Sigmoid colon (tissue), 7 donors: ENCODE measurements around the gene TLNRD1. TPM values are rescaled to one million over a fixed set of nuclear protein-coding genes. Genes with fewer than 3 reads are reported as not detected.

ENCODE experiments used
- DNase-seq: peaks from one replicate; pipeline ENCODE4 v3.0.0-alpha.2; 2019
- H3K27ac ChIP-seq, 4 donors: fragments of 200-600 bp; sonication (generic); one replicate each; pipeline ENCODE4 v1.5.1; 2016 to 2019; ENCODE audit warnings: mild to moderate bottlenecking in 1 of 4
- H3K27me3 ChIP-seq, 3 donors: fragments of 200-600 bp; sonication (generic); one replicate each; pipeline ENCODE4 v1.5.1; 2019; ENCODE audit warnings: mild to moderate bottlenecking in 1 of 3
- H3K36me3 ChIP-seq, 4 donors: fragments of 200-600 bp; sonication (generic); one replicate each; pipeline ENCODE4 v1.5.1; 2016 to 2019
- H3K4me1 ChIP-seq, 4 donors: fragments of 200-600 bp; sonication (generic); one replicate each; pipeline ENCODE4 v1.5.1; 2017 to 2019
- H3K4me3 ChIP-seq, 4 donors: fragments of 200-600 bp; sonication (generic); one replicate each; pipeline ENCODE4 v1.5.1; 2017 to 2019; ENCODE audit warnings: mild to moderate bottlenecking in 2 of 4, moderate library complexity in 1 of 4
- H3K9me3 ChIP-seq, 4 donors: fragments of 200-600 bp in 3 of 4; sonication (generic) in 3 of 4; one replicate each; pipeline versions ENCODE4 v1.5.1 to v1.6.1; 2013 to 2019
- CTCF ChIP-seq, 4 experiments: fragments of 450-650 bp in 3 of 4; fragments of 200-600 bp in 1 of 4; IDR thresholded peaks; one replicate each; pipeline ENCODE4 v1.5.1; 2016 to 2019; ENCODE audit warnings: antibody characterized with exemption in 4 of 4, mild to moderate bottlenecking in 3 of 4, moderate library complexity in 2 of 4
- EP300 ChIP-seq, 4 donors: sonication (generic); formaldehyde crosslinking; IDR thresholded peaks; one replicate each; pipeline ENCODE4 v1.6.1; 2017; ENCODE audit warnings: antibody characterized with exemption in 4 of 4
- POLR2A ChIP-seq, 2 donors: fragments of 450-650 bp; IDR thresholded peaks; one replicate each; pipeline ENCODE4 v1.6.1; 2016; ENCODE audit warnings: antibody characterized with exemption in 2 of 2, mild to moderate bottlenecking in 2 of 2, moderate library complexity in 2 of 2
- POLR2AphosphoS5 ChIP-seq, 4 donors: sonication (generic); formaldehyde crosslinking; IDR thresholded peaks; one replicate each; pipeline ENCODE4 v1.6.1; 2017; ENCODE audit warnings: antibody characterized with exemption in 4 of 4
- WGBS, 2 donors: extraction: QIAGEN DNeasy Blood & Tissue Kit; methylation state at CpG; one replicate each; pipeline ENCODE4 v1.1.7; 2013; 5-methylcytosine and 5-hydroxymethylcytosine counted together
- intact Hi-C: fragments of 100-400 bp; cut with DNase I; formaldehyde crosslinking; loops from one replicate; pipeline ENCODE4 v1.15.1; 2023
- polyA plus RNA-seq, 3 donors: library from polyadenylated mRNA; stranded (reverse); fragments of 200-250 nt; gene quantifications; one replicate each; pipeline ENCODE4 v1.2.3, GENCODE V29; 2013
- total RNA-seq, 4 donors: library from RNA; depleted of rRNA; stranded (reverse); fragments of >200 nt; gene quantifications; one replicate each; pipeline ENCODE4 v1.1.0, GENCODE V29; 2016
- donor health status: healthy with polysubstance abuse.
- donor health status: Bipolar disorder and iron deficiency.
- donor health status: healthy.

TLNRD1 gene
- total and polyA plus RNA-seq, 7 donors: 6.6 to 18.3 (median 12.5) TPM

- H3K4me1 ChIP-seq: no peaks in the 10 kb centered on the region
- no peak for DNase-seq
- WGBS, 2 donors: 17 to 60% methylated on average over 1 of the region's 1 CpG
- H3K27ac ChIP-seq: peak overlapping the region; percentile 5 to 38 (median 17)
- H3K4me3 ChIP-seq: no peak overlapping the region
- intact Hi-C loops: no loop called here
- H3K27me3 ChIP-seq: no peaks in the 10 kb centered on the region
- no peaks in the 10 kb centered on the region for H3K9me3 ChIP-seq
- TF ChIP-seq POLR2AphosphoS5 (IDR thresholded peaks at IDR 0.05) (peak in 1 of 4 donors; percentile 5), POLR2A (IDR thresholded peaks at IDR 0.05) (no peak)
- H3K36me3 ChIP-seq: no peaks in the 10 kb centered on the region
These were observed 15.9 kb downstream of the TLNRD1 start for GRCh38 chr15:81016489-81017068.

GRCh38 chr15:81018197-81018596, 17.5 kb downstream of the TLNRD1 start:
- intact Hi-C loops: no loop called here
- no peaks in the 10 kb centered on the region for H3K4me1 ChIP-seq
- TF ChIP-seq POLR2A (IDR thresholded peaks at IDR 0.05): no peak
- H3K27me3 ChIP-seq: no peaks in the 10 kb centered on the region
- no peak for DNase-seq
- H3K9me3 ChIP-seq: no peaks in the 10 kb centered on the region
- WGBS, 2 donors: 95% methylated on average over 2 of the region's 2 CpGs
- no peaks in the 10 kb centered on the region for H3K36me3 ChIP-seq
- H3K27ac ChIP-seq: no peak overlapping the region
- H3K4me3 ChIP-seq: no peak overlapping the region

- WGBS, 2 donors: 96 to 97% methylated on average over 7 of the region's 7 CpGs
- intact Hi-C loops: no loop called here
- peaks cover 0 to 10% (median 0%) of the 10 kb centered on the region in 4 donors for H3K4me1 ChIP-seq
- H3K27me3 ChIP-seq: no peaks in the 10 kb centered on the region
- TF ChIP-seq POLR2A (IDR thresholded peaks at IDR 0.05) (no peak), EP300 (IDR thresholded peaks at IDR 0.05) (no peak), CTCF (IDR thresholded peaks at IDR 0.05) (no peak), POLR2AphosphoS5 (IDR thresholded peaks at IDR 0.05) (no peak)
- no peak for DNase-seq
- no peaks in the 10 kb centered on the region for H3K36me3 ChIP-seq
- H3K27ac ChIP-seq: no peak overlapping the region
- H3K4me3 ChIP-seq: no peak overlapping the region
- H3K9me3 ChIP-seq: no peaks in the 10 kb centered on the region
These were observed 20.6 kb downstream of the TLNRD1 start for GRCh38 chr15:81021321-81021720.

GRCh38 chr15:81023483-81024264, 23.0 kb downstream of the TLNRD1 start:
- H3K4me3 ChIP-seq: no peak overlapping the region
- H3K27me3 ChIP-seq: no peaks in the 10 kb centered on the region
- H3K27ac ChIP-seq: peak overlapping the region; percentile 38 to 74 (median 54)
- H3K4me1 ChIP-seq: peaks cover 0 to 10% (median 0%) of the 10 kb centered on the region in 4 donors
- TF ChIP-seq POLR2A (IDR thresholded peaks at IDR 0.05): no peak
- peak in 2 of 4 donors; percentile 9 to 59 for TF ChIP-seq POLR2AphosphoS5 (IDR thresholded peaks at IDR 0.05)
- no peak for TF ChIP-seq CTCF (IDR thresholded peaks at IDR 0.05)
- peak in 1 of 4 donors; percentile 43 for TF ChIP-seq EP300 (IDR thresholded peaks at IDR 0.05)
- no peaks in the 10 kb centered on the region for H3K9me3 ChIP-seq
- intact Hi-C loops: no loop called here
- H3K36me3 ChIP-seq: no peaks in the 10 kb centered on the region
- DNase-seq: peak; percentile 89
- WGBS, 2 donors: 53 to 75% methylated on average over 13 of the region's 13 CpGs

GRCh38 chr15:81024265-81024872, 23.6 kb downstream of the TLNRD1 start:
- peak overlapping the region; percentile 38 to 74 (median 54) for H3K27ac ChIP-seq
- H3K4me3 ChIP-seq: no peak overlapping the region
- H3K9me3 ChIP-seq: no peaks in the 10 kb centered on the region
- no peaks in the 10 kb centered on the region for H3K27me3 ChIP-seq
- no peaks in the 10 kb centered on the region for H3K36me3 ChIP-seq
- no peak for DNase-seq
- peaks cover 0 to 10% (median 0%) of the 10 kb centered on the region in 4 donors for H3K4me1 ChIP-seq
- no peak for TF ChIP-seq EP300 (IDR thresholded peaks at IDR 0.05)
- no peak for TF ChIP-seq CTCF (IDR thresholded peaks at IDR 0.05)
- no peak for TF ChIP-seq POLR2A (IDR thresholded peaks at IDR 0.05)
- TF ChIP-seq POLR2AphosphoS5 (IDR thresholded peaks at IDR 0.05): no peak
- intact Hi-C loops: no loop called here
- WGBS, 2 donors: 74 to 85% methylated on average over 10 of the region's 10 CpGs
